HL-60 (cell line): Measurements from ENCODE around the gene SLC25A44.

Source experiments
- DNase-seq, 2 experiments: peaks; one replicate each; pipeline ENCODE4 v3.0.0-alpha.2; 2010 to 2020; ENCODE audit warnings: low read depth in 1 of 2, low spot score in 1 of 2
- H3K27ac ChIP-seq: fragments of 250-450 bp; sonication (Bioruptor Pico); replicated peaks from 2 replicates; pipeline ENCODE4 v1.5.1; 2020; ENCODE audit warnings: mild to moderate bottlenecking, moderate library complexity
- H3K27me3 ChIP-seq: fragments of 250-450 bp; sonication (Bioruptor Pico); 2 replicates; pipeline ENCODE4 v1.5.1; 2021; ENCODE audit warnings: mild to moderate bottlenecking, moderate library complexity; ENCODE audit not compliant: insufficient read depth, poor library complexity, severe bottlenecking
- H3K4me3 ChIP-seq: replicated peaks from 2 replicates; pipeline ENCODE4 v1.5.1; 2011; ENCODE audit warnings: mild to moderate bottlenecking, control low read depth, low read length; ENCODE audit not compliant: insufficient read depth
- GABPA ChIP-seq: IDR thresholded peaks from 2 replicates; pipeline ENCODE4 v1.6.1; 2012; ENCODE audit warnings: low read depth
- POLR2AphosphoS5 ChIP-seq: IDR thresholded peaks from 2 replicates; pipeline ENCODE4 v1.6.1; 2012; ENCODE audit warnings: low read depth
- SPI1 ChIP-seq: IDR thresholded peaks from 2 replicates; pipeline ENCODE4 v1.6.1; 2012; ENCODE audit warnings: low read depth, mild to moderate bottlenecking, borderline replicate concordance
- TF ChIP-seq, protein P1 (sequence below): IDR thresholded peaks from 2 replicates; pipeline ENCODE4 v1.6.1; 2012; ENCODE audit warnings: low read depth; ENCODE audit not compliant: insufficient replicate concordance
- TF ChIP-seq, protein P2 (sequence below): IDR thresholded peaks from one replicate; pipeline ENCODE4 v1.5.1; 2011; ENCODE audit warnings: low read length, control low read depth, inconsistent platforms; ENCODE audit not compliant: insufficient read depth

SLC25A44 gene

DNA sequence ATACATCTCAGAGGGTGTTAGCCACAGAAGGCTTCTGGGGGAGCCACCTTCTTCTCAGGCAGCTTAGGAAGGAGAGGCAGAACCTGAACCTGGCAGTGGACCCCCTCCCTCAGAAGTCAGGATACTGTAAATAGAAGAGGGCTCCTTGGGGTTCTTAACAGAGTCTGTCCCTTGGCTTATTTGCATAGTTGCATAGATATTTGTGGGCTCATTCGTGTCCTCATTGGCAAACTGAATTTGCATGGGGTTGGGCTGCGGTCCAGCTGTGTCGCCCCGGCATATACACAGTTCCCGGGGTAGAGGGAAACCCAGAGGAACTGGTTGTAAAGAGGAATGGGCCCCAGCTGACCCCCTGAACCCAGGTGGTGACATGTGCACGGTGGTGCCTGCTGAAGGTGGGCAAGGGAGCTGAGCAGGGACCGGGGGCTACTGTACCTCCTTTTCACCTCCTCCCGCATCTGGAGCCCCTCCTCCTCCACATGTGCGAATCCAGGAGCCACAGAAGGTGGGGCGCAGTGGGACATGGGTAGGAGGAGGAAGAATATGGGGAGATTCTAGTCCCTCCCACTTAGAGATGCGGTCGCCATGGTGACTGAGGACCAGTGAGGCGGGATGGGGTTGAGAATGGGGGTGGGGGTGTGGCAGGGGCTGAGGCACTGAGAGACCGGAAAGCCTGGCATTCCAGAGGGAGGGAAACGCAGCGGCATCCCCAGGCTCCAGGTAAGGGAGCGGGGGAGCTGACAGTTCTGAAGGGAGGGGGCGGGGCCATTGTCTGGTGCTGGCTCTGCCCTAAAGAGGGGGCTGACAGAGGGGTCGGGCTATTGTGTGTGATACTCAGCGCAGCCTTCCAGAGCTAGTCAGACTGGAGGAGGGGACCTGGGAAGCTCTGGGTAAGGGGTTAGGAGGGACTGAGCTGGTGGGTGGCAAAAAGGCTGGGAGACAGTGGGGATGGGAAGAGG, 44.3 kb upstream of the SLC25A44 start:
- Histone ChIP-seq H3K27ac (peak overlapping the region; percentile 84), H3K27me3 (no peaks in the 10 kb centered on the region), H3K4me3 (no peak overlapping the region)
- DNase-seq, result no peak
- TF ChIP-seq, protein P1, sequence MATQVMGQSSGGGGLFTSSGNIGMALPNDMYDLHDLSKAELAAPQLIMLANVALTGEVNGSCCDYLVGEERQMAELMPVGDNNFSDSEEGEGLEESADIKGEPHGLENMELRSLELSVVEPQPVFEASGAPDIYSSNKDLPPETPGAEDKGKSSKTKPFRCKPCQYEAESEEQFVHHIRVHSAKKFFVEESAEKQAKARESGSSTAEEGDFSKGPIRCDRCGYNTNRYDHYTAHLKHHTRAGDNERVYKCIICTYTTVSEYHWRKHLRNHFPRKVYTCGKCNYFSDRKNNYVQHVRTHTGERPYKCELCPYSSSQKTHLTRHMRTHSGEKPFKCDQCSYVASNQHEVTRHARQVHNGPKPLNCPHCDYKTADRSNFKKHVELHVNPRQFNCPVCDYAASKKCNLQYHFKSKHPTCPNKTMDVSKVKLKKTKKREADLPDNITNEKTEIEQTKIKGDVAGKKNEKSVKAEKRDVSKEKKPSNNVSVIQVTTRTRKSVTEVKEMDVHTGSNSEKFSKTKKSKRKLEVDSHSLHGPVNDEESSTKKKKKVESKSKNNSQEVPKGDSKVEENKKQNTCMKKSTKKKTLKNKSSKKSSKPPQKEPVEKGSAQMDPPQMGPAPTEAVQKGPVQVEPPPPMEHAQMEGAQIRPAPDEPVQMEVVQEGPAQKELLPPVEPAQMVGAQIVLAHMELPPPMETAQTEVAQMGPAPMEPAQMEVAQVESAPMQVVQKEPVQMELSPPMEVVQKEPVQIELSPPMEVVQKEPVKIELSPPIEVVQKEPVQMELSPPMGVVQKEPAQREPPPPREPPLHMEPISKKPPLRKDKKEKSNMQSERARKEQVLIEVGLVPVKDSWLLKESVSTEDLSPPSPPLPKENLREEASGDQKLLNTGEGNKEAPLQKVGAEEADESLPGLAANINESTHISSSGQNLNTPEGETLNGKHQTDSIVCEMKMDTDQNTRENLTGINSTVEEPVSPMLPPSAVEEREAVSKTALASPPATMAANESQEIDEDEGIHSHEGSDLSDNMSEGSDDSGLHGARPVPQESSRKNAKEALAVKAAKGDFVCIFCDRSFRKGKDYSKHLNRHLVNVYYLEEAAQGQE, result no peak
- no peak for TF ChIP-seq POLR2AphosphoS5
- TF ChIP-seq GABPA, result no peak
- TF ChIP-seq SPI1, result no peak
- TF ChIP-seq, protein P2, sequence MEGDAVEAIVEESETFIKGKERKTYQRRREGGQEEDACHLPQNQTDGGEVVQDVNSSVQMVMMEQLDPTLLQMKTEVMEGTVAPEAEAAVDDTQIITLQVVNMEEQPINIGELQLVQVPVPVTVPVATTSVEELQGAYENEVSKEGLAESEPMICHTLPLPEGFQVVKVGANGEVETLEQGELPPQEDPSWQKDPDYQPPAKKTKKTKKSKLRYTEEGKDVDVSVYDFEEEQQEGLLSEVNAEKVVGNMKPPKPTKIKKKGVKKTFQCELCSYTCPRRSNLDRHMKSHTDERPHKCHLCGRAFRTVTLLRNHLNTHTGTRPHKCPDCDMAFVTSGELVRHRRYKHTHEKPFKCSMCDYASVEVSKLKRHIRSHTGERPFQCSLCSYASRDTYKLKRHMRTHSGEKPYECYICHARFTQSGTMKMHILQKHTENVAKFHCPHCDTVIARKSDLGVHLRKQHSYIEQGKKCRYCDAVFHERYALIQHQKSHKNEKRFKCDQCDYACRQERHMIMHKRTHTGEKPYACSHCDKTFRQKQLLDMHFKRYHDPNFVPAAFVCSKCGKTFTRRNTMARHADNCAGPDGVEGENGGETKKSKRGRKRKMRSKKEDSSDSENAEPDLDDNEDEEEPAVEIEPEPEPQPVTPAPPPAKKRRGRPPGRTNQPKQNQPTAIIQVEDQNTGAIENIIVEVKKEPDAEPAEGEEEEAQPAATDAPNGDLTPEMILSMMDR, result no peak

DNA sequence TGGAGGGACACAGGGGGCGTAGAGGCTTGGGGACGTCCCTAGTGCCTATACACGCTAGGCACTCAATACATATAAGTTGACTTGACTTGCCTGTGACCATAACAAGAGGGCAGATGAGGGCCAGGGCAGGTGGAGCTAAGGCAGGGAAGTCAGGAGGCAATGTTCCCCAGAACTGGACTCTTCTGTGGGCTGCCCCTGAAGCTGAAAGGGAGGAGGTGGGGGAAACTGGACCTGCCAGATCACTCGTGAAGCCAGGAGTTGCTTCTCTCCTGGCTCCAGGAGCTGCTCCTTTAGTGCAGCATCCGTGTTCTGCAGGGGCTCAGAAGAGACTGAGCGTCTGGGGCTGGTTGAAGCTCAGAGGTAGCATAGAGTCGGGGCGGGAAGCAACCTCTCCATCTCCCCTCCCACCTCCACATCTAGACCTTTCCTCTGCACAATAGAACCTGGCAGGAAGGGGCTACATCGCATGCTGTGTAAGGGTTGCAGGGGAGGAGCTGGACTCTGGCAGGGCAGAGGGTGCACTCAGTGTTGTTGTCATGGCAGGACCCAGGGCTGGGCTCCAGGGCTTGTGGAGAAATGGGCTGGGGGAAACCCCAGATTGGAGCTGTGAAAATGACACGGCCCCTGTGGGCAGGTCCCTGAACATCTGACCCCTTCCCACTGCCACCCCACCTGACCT, 43.4 kb upstream of the SLC25A44 start:
- no peak for DNase-seq
- H3K4me3 ChIP-seq, result no peak overlapping the region
- H3K27ac ChIP-seq, result no peak overlapping the region
- TF ChIP-seq, protein P2, result no peak
- TF ChIP-seq, protein P1, result no peak
- TF ChIP-seq GABPA (no peak), POLR2AphosphoS5 (no peak), SPI1 (no peak)
- no peaks in the 10 kb centered on the region for H3K27me3 ChIP-seq

DNA sequence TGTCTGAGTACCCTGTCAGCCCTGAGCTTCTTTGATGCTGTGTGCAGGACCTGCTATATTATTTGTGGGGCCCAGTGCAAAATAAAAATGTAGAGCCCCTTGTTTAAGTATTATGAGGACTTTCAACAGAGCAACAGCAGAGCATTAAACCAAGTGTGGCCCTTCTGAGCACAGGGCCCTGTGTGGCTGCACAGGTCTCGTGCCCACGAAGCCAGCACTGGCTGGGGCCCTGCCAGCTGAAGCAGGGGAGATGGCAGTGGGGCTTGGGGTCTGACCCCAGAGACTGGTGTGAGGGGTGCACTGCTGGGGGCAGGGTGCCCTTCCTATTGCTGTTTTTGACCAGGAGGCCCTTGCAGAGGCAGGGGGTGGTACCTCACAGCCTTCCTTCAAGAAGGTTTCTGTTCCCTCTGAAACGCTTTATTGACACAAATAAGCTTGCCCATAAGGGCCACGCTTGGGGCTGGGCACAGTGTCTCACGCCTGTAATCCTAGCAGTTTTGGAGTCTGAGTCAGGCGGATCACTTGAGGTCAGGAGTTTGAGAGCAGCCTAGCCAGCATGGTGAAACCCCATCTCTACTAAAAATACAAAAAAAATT, 42.7 kb upstream of the SLC25A44 start:
- TF ChIP-seq, protein P2, result no peak
- no peak for DNase-seq
- H3K27me3 ChIP-seq, result no peaks in the 10 kb centered on the region
- H3K27ac ChIP-seq, result no peak overlapping the region
- H3K4me3 ChIP-seq, result no peak overlapping the region
